GM18517 (cell line): Measurements from ENCODE around the gene BCL2L12.
"Not testable (repeated sequence)": the region's sequence is repeated elsewhere in the genome, so short reads cannot be mapped to it uniquely, and the experiment has no call there.

ENCODE experiments used
- ATAC-seq: cut with Tn5 transposase; IDR thresholded peaks from one replicate; pipeline ENCODE4 v1.9.1; 2021; ENCODE audit warnings: mild to moderate bottlenecking, moderate library complexity; ENCODE audit not compliant: unreplicated experiment

Gene BCL2L12, protein sequence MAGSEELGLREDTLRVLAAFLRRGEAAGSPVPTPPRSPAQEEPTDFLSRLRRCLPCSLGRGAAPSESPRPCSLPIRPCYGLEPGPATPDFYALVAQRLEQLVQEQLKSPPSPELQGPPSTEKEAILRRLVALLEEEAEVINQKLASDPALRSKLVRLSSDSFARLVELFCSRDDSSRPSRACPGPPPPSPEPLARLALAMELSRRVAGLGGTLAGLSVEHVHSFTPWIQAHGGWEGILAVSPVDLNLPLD

DNA sequence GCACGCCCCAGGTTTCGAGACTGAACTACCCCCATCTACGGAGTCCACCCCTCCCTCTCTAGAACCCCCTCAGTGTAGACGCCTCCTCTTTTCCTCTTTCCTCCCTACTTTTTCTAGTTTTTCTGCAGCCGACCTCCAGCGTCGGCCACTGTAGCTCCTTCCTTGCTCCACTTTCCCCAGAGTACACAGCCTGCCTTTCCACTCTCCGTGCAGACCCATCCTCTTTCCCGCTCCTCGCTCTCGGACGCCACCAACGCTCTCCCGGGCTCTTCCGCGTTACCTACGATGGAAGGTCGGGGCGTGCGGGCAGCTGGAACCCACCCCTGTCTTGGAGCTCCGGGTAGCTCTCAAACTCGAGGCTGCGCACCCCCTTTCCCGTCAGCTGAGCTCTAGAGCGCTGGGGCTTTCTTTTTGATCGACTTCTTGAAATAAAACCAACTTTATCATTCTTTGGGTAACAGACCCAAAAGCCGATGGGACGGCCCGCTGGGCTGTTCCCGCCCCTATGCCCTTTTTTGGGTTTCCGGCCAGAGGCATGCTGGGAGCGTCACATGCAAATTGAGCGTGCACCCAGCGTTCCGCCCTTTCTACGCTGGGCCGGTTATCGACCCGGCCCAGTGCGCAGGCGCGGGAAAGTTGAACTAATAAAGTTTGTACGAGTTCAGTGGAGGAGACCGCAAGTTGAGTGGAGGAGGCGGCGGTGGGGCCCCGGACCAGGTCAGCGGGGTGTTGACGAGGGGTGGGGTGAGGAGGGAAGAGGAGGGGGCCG, at the start of gene BCL2L12, which contains the start of gene IRF3:
TSS of gene BCL2L12 (plus strand) at position 583 of the 769 bp plus-strand sequence. CDS start 760 bp downstream, outside the sequence.
TSS of gene IRF3 (minus strand) at position 507 of the 769 bp plus-strand sequence. CDS start 1,019 bp downstream, outside the sequence.
- peak; percentile 72 for ATAC-seq

DNA sequence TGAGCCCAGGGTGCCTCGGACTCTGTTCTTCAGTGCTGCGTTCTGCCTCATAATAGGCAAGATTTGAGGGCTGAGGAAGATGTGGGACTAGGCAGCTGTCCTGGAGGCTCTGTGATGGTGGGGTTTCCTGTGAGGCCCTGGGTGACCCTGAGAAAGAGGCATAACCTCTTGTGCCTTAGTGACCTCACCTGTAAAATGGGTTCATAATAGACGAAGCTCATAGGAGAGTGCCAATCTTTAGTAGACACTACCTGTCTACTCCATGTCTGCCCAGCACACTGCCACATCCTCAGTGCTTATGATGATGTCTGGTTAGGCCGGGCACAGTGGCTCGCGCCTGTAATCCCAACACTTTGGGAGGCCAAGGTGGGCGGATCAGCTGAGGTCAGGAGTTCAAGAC, 49.2 kb upstream of the BCL2L12 start:
- no peak for ATAC-seq

DNA sequence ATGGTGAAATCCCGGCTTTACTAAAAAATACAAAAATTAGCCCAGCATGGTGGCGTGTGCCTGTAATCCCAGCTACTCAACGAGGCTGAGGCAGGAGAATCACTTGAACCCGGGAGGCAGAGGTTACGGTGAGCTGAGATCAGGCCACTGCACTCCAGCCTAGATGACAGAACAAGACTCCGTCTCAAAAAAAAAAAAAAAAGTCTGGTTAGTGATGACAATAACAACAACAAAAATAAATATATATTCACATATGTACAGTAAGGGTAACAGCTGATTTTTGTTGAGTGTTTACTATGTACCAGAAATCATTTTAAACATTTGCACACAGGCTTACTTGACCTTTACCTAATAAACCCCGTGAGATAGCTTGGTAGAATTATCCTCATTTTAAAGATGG, 48.8 kb upstream of the BCL2L12 start:
- no peak for ATAC-seq

DNA sequence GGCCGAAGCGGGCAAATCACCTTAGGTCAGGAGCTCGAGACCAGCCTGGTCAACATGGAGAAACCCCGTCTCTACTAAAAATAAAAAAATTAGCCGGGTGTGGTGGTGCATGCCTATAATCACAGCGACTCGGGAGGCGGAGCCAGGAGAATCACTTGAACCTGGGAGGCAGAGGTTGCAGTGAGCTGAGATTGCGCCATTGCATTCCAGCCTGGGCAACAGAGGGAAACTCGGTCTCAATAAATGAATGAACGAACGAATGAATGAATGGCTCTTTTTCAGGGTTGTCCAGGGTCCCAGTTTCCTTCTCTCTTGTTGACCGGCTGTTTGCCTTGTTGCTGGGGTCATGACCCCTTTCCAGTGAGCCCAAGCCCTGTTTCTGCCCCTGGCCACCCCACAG, 47.9 kb upstream of the BCL2L12 start:
- ATAC-seq = not testable (repeated sequence)

DNA sequence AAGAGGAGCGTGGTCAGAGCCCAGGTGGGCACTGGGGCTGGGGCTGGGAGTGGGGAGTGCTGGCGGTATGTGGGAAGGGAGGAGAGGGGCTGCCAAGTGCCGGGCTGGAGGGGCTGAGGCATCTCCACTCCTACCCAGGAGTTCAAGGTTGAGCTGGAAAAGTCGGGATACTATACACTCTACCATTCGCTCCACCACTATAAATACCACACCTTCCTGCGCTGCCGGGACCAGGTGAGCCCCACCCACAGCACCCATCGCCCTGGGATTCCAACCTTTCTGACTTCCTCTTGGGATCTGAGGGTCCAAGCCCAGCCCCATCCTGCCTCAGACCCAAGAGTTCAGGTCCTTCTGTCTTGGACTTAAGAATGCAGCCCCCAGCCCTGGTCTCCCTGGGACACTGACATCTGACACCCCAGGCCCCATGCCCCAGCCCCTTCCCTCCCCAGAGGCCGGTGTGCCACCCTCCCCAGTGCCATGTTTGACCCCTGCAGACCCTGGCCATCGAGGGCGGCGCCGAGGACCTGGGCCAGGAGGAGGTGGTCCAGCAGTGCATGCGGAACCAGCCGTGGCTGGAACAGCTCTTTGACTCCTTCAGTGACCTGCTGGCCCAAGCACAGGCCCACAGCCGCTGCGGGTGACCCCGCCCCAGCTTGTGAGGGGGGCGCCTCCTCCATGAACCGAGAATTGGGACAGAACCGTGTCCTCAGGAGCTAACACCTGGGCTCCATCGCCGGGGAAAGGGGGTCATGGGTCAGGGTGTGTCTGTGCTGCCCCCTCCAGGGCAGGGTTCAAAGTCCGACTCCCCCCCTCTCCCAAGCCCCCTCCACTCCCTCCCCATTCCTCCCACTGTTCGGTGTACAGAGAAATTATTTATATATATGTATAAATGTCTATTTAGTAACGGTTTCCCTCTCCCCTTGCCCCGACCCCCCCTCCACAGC, 40.5 kb upstream of the BCL2L12 start:
- ATAC-seq = no peak

DNA sequence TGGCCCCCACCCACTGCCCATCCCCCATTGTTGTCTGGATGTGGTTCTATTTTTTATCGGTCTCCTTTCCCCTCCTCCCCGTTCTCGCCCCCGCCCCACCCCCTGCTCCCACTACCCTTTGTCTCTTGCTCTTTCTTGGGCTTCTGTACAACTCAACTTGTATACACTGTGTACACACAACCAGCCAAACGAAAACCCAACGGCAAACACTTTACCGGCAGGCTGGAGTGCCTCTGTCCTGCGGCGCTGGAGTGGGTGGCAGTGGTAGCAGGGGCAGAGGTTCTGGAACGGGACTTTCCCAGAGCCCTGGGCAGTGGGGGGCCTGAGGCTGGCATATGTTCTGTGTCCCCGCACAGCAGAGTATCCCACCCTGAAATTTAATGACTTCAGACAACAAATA, 39.5 kb upstream of the BCL2L12 start:
- ATAC-seq = no peak

DNA sequence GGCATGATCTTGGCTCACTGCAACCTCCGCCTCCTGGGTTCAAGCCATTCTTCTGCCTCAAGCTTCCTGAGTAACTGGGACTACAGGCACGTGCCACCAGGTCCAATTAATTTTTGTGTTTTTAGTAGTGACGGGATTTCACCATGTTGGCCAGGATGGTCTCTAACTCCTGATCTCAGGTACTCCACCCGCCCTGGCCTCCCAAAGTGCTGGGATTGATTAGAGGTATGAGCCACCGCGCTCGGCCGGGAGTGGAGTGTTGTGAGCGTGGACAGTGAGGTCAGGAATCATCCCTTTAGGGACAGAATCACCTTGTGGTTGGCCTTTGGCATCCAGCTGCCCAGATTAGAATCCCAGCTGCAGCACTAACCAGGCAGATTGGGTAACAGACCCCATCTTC, 36.1 kb upstream of the BCL2L12 start:
- no peak for ATAC-seq

DNA sequence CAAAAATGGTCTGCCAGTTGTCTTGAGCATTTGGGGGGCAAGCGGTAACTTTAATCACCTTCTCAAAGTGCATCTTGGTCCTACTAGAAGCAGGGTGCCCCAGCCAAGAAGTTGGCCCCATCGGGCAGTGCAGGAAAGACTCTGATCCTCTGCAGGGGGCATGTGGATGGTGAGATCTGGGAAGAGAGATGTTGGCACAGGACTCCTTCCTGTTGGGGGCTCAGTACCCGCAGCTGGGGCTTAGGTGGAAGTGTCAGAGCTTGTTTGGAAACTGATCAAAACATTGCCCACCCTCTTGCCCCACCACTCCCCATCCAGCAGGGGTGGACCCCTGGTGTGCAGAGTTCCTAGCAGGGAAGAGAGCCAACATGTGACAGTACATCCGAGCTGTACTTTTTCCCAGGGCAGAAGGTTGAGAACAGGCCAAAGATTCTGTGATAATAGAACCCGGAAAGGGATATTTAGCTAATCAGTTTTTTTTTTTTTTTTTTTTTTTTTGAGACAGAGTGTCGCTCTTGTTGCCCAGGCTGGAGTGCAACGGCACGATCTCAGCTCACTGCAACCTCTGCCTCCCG, 34.6 kb upstream of the BCL2L12 start:
- no peak for ATAC-seq

DNA sequence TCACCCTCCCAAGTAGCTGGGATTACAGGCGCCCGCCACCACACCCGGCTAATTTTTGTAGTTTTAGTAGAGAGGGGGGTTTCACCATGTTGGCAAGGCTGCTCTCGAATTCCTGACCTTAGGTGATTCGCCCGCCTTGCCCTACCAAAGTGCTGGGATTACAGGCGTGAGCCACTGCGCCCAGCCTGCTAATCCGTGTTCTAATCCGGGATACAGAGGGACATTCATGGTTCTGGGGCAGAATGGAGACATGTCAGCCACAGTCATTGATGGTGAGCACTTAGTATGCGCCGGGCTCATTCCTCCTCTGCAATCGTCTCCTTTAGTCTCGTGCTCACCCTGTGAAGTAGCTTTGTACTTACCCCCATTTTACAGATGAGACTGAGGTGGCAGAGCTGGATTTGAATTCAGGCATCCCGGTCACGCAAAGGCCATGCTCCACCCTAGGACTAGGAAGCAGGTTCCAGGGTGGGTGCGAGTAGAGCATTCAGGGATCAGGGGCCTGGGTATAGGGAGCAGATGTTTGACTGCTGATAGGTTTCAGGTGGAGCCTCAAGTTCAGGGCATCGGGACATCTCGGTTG, 34.0 kb upstream of the BCL2L12 start:
- no peak for ATAC-seq

DNA sequence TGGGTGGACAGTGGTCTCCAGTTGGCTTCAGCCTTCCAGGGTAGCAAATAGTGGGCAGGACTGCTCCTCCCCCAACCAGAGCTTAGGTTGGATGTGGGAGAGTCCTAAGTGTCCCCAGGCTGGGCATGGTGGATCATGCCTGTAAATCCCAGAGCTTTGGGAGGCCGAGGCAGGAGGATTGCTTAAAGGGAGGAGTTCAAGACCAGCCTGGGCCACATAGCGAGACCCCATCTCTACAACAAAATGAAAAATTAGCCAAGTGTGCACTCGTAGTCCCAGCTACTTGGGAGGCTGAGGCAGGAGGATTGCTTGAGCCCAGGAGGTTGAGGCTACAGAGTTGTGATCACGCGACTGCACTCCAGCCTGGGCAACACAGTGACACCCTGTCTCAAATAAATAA, 33.2 kb upstream of the BCL2L12 start:
- no peak for ATAC-seq

DNA sequence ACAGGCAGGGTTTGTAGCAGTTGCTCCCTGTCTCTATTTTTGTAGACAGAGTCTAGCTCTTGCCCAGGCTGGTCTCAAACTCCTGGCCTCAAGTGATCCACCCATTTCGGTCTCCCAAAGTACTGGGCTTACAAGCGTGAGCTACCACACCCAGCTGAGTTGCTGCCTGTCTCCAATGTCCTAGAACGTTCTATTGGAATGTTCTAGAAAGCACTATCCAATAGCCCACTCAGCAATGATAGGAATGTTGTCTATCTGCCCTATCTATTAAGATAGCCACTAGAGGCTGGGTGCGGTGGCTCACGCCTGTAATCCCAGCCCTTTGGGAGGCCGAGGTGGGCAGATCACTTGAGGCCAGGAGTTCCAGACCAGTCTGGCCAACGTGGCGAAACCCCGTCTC, 32.5 kb upstream of the BCL2L12 start:
- not testable (repeated sequence) for ATAC-seq

DNA sequence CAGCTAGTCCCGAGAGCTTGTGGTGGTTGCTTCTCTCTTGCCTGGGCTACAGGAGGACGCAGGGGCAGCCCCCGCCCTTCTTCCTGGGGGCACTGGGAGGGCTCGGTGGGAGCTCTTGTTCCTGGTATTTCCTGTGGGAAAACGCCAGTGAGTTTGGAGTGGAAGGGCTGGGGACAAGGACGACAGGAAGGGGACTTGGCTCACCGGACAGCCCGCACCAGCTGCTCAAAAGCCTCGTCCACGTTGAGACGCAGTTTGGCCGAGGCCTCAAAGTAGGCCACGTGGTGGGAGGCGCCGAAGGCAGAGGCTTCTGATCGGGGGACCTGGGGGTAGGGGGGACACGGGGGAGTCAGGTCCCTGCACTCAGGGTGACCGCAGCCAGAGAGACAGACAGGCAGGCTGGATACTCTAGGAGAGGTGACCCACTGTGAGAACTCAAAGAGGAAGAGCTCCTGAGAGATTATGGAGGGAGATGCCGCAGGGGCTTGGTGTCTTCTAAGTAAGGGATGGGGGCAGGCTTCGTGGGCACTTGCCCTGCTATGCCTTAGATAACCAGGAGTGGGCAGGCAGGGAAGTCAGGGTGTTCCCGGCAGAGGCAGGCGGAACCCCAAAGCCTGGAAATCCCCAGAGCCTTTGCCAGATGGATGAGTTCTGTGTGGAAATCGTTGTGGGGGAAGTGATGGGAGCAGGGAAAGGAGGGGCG, 30.1 kb upstream of the BCL2L12 start:
- ATAC-seq = no peak

DNA sequence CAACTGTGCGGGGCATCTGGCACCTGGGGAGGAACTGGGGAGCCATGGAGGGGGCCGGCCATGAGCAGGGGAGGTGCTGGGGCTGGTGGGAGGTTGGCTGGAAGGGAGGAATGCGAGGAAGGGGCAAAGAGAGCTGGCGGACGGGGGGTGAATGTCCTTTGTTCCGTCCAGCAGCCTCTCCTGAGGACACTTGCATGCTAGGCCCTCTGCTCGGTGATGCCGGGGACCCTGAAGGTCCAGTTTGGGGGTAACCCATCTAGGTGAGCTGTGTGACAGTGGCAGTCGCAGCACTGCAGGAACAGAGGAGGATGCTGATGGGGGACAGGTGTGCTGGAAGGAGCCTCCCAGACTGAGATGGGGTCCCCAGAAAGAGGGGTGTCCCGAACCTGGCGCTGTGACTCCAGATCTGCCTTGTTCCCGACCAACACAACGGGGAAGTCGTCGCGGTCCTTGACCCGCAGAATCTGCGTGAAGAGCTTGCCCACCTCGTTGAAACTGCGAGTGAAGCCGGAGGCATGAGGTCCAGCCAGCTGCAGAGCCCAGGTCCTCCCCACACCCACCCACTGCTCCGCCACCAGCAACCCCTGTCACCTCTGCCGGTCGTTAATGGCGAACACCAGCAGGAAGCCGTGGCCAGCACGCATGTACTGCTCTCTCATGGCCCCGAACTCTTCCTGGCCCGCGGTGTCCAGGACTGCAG, 29.4 kb upstream of the BCL2L12 start:
- ATAC-seq = no peak

DNA sequence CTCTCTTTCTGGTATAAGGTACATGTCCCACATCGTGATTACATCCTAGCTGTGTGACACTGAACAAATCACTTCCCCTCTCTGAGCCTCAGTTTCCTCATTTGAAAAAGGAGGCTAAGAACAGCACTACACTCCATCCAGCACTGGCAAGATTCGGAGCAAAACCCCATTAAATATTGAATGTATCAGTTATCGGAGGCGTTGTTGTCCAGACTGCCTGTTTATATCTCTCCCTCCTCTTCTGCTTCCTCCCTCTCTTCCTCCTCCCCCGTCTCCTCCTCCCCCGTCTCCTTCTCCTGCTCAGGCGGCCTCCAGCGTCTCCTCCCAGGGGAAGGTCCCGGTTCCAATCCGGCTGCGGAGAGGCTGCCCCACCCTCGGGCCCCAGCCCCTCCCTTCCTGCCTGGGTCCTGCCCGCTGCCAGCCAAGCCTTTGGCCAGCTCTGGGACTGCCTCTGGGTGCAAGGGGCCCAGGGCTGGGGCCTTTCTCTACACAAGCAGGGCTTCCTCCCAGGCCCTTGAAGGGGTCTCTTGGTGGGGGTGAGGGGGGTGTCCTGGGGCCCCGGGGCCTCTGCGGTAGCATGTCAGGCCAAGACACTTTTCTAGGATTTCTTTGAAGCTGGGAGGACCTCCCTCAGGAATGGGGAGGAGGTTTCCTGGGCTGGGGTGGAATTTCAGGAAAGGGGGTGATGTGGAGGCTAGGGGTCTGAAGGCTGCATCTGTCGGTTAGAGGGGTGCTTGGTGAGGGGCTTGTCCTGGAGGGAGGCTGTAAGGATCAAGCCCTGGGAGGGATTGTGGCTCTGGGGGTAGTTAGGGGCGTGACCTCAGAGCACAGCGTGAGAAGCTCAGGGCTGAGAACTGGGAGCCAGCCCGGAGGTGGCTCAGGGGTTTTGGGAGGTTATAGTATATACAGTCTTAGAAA, 27.7 kb upstream of the BCL2L12 start:
- no peak for ATAC-seq

DNA sequence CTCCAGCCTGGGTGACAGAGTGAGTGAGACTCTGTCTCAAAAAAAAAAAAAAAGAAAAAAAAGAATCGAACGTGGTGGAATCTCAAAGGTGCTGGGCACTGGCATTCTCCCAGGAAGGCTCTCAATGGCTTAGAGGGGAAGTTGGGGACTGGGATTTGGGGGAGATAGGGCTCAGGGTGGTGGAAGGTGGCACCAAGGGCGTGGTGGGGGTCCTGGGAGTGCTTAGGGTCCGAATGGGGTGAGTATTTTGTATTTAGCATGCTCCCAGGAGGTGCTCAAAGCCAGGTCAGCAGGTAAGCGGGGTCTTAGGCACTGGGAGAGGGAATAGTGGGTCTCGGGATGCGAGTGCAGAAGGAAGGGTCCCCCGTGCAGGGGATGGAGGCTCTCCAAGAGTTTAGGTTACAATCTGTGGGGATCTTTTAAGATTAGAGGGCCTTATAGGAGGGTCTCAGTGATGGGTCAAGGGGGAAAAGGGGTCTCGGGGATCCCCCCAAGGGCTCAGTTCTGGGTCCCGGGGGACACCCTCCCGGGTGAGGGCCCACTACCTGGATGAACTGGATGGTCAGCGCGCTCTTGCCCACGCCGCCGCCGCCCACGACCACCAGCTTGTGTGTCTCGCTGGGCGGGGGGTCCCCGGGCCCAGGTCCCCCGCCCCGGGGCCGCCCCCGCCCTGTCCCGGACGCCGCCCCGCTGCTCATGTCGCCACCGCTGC, 26.2 kb upstream of the BCL2L12 start:
- no peak for ATAC-seq

DNA sequence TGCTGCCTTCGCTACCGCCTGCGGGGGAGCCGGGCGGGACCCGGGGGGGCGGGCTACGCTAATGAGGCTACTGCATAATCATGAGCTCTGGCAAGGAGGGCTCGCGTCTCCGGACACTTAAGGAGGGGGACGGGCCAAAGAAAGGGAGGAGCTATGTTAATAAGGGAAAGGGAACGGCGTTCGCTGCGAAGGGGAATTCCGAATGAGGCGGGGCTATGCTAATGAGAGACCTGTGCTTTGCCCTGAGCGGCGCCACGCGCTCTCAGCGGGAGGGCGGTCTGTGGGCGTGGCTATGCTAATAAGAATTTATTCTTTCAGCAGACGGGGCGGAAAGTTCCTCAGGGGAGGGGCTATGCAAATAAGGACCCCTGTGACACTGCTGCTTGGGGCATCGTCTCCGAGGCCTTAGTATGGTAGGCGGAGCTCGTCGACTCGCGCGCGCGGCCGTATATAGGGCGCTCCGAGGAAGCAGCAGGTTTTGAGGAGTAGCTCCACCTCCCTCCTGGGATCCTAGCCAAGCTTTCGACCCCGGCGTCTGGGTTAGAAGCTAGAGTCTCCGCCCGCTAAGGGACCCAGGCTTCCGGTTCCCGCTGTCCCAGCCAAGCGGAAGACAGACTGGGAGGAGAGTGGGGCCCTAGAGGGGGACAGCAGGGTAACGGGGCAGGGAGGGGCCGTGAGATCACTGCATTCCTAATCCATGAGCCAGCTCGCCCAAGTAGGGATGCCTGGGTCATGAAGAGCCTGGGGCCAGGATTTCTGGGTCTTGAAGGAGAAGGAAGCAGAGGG, 25.4 kb upstream of the BCL2L12 start, which contains the start of gene RRAS:
TSS of gene RRAS (minus strand) at position 31 of the 786 bp plus-strand sequence. CDS start 45 bp downstream, outside the sequence.
- ATAC-seq = peak; percentile 75
